DOHH2 (cell line): ENCODE results near the gene MPRIP.
"Not testable (repeated sequence)": the region's sequence is repeated elsewhere in the genome, so short reads cannot be mapped to it uniquely, and the experiment has no call there.

Experiments
- H3F3A ChIP-seq: fragments of 200-600 bp; sonication (generic), shearing (Covaris generic); 2 replicates; pipeline ENCODE4 v1.6.0; 2016; ENCODE audit warnings: antibody characterized with exemption, mild to moderate bottlenecking; ENCODE audit not compliant: control insufficient read depth, insufficient read depth
- H3K27ac ChIP-seq: fragments of 200-600 bp; sonication (generic); 2 replicates; pipeline ENCODE4 v1.5.1; 2014; ENCODE audit warnings: low read depth, mild to moderate bottlenecking, low read length, moderate library complexity
- H3K27me3 ChIP-seq: fragments of 200-600 bp; sonication (generic); 2 replicates; pipeline ENCODE4 v1.6.1; 2014; ENCODE audit warnings: mild to moderate bottlenecking, low read length, mixed read lengths; ENCODE audit not compliant: control insufficient read depth
- H3K36me3 ChIP-seq: fragments of 200-600 bp; sonication (generic); 2 replicates; pipeline ENCODE4 v1.6.1; 2014; ENCODE audit warnings: mild to moderate bottlenecking, low read length, moderate library complexity, mixed read lengths; ENCODE audit not compliant: control insufficient read depth
- H3K4me1 ChIP-seq: fragments of 200-600 bp; sonication (generic); 2 replicates; pipeline ENCODE4 v1.6.1; 2014; ENCODE audit warnings: mild to moderate bottlenecking, low read length, mixed read lengths; ENCODE audit not compliant: control insufficient read depth
- H3K4me2 ChIP-seq: fragments of 200-600 bp; sonication (generic); 2 replicates; pipeline ENCODE4 v1.6.0; 2014; ENCODE audit warnings: mild to moderate bottlenecking, low read length, moderate library complexity
- H3K4me3 ChIP-seq: fragments of 200-600 bp; sonication (generic); 2 replicates; pipeline ENCODE4 v1.5.1; 2014; ENCODE audit warnings: mild to moderate bottlenecking, low read length, mixed read lengths
- H3K79me2 ChIP-seq: fragments of 200-600 bp; sonication (generic); 2 replicates; pipeline ENCODE4 v1.6.1; 2014; ENCODE audit warnings: mild to moderate bottlenecking, low read length, mixed read lengths; ENCODE audit not compliant: control insufficient read depth
- H3K9me2 ChIP-seq: fragments of 200-600 bp; sonication (generic); replicated peaks from 2 replicates; pipeline ENCODE4 v1.6.1; 2014; ENCODE audit warnings: mild to moderate bottlenecking, low read length, mixed read lengths; ENCODE audit not compliant: control insufficient read depth
- H3K9me3 ChIP-seq: fragments of 200-600 bp; sonication (generic); 2 replicates; pipeline ENCODE4 v1.6.1; 2014; ENCODE audit warnings: antibody characterized with exemption, low read length, mixed read lengths; ENCODE audit not compliant: control insufficient read depth, insufficient read depth
- H4K20me1 ChIP-seq: fragments of 200-600 bp; sonication (generic); 2 replicates; pipeline ENCODE4 v1.6.0; 2014; ENCODE audit warnings: low read depth, mild to moderate bottlenecking, antibody characterized with exemption, low read length, moderate library complexity; ENCODE audit not compliant: control insufficient read depth, insufficient read depth
- EZH2phosphoT487 ChIP-seq: fragments of 200-600 bp; sonication (generic); IDR thresholded peaks from 2 replicates; pipeline ENCODE4 v1.6.1; 2017; ENCODE audit warnings: borderline replicate concordance, mild to moderate bottlenecking, antibody characterized with exemption, low read length, moderate library complexity, mixed read lengths
- TF ChIP-seq, protein P1 (sequence below): fragments of 200-600 bp; sonication (generic); IDR thresholded peaks from one replicate; pipeline ENCODE4 v1.5.1; 2014; ENCODE audit warnings: antibody characterized with exemption, mild to moderate bottlenecking, low read depth, low read length; ENCODE audit not compliant: poor library complexity, severe bottlenecking

The MPRIP gene

GRCh38 chr17:17015230-17015629, 27.0 kb upstream of the MPRIP start:
- Histone ChIP-seq H3K27me3 (no peaks in the 10 kb centered on the region), H3K27ac (no peak overlapping the region), H3K9me3 (no peaks in the 10 kb centered on the region), H3K4me3 (no peak overlapping the region), H3F3A (no peaks in the 10 kb centered on the region), H3K79me2 (no peaks in the 10 kb centered on the region), H3K4me2 (no peak overlapping the region), H4K20me1 (no peaks in the 10 kb centered on the region), H3K4me1 (peaks cover 4% of the 10 kb centered on the region; the same call in 1 of the 2 replicates), H3K9me2 (no peaks in the 10 kb centered on the region), H3K36me3 (no peaks in the 10 kb centered on the region)
- TF ChIP-seq, protein P1, sequence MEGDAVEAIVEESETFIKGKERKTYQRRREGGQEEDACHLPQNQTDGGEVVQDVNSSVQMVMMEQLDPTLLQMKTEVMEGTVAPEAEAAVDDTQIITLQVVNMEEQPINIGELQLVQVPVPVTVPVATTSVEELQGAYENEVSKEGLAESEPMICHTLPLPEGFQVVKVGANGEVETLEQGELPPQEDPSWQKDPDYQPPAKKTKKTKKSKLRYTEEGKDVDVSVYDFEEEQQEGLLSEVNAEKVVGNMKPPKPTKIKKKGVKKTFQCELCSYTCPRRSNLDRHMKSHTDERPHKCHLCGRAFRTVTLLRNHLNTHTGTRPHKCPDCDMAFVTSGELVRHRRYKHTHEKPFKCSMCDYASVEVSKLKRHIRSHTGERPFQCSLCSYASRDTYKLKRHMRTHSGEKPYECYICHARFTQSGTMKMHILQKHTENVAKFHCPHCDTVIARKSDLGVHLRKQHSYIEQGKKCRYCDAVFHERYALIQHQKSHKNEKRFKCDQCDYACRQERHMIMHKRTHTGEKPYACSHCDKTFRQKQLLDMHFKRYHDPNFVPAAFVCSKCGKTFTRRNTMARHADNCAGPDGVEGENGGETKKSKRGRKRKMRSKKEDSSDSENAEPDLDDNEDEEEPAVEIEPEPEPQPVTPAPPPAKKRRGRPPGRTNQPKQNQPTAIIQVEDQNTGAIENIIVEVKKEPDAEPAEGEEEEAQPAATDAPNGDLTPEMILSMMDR = no peak
- no peak for TF ChIP-seq EZH2phosphoT487

DNA sequence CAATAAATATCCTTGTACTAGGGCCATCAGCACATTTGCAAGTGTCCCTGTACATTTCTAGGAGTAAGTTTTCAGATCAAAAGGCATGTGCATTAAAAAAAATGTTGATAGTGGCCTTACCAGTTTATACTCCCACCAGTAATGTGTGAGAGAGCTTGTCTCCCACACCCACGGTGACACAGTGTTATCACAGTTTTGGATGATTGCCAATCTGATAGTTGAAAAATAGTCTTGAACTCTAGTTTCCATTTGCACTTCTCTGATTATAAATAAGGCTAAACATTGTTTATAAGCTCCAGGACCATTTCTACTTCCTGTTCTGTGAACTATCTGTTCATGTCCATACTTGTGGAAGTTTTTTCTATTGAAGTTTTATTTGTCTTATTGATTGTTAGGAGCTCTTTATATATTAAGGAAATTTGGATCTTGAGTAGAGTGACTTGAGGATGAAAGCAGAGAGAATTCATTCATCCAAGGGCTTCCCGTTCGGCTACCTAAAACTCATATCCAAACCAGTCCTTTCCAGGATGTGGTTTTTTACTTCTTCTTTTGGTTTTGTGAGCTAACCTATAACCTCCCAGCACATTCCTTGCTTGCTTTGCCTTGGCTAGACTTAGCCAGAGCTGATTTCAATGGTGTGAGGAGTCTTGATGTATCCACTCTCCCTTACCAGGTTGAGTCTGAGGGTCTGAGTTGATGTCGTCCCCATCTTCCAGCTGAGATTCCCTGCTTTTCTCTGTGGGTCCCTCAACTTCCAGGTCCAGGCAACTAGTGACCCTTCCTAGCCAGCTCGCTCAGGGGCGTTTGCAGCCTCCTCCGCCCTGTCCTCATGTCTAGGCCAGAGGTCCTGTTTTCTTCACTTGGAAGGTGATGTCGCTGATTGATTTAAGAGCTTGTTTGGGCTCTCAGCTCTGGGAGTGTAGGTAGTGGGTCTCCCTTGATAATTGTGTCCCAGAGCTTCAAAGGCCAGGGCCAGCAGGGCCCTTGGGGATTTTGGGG, 25.8 kb upstream of the MPRIP start:
- H3K9me3 ChIP-seq, H3K4me1 ChIP-seq, H3K27me3 ChIP-seq, H3K9me2 ChIP-seq, H3K4me3 ChIP-seq, H3F3A ChIP-seq, H3K79me2 ChIP-seq, H4K20me1 ChIP-seq, H3K4me2 ChIP-seq, H3K36me3 ChIP-seq, H3K27ac ChIP-seq: not testable (repeated sequence)

- Histone ChIP-seq H3K9me2 (no peaks in the 10 kb centered on the region), H3K4me3 (no peak overlapping the region), H3K4me1 (peaks cover 4% of the 10 kb centered on the region; the same call in 1 of the 2 replicates), H3F3A (no peaks in the 10 kb centered on the region), H3K9me3 (no peaks in the 10 kb centered on the region), H3K36me3 (no peaks in the 10 kb centered on the region), H3K79me2 (no peaks in the 10 kb centered on the region), H4K20me1 (no peaks in the 10 kb centered on the region), H3K27me3 (no peaks in the 10 kb centered on the region), H3K4me2 (no peak overlapping the region), H3K27ac (no peak overlapping the region)
- TF ChIP-seq EZH2phosphoT487 = no peak
- TF ChIP-seq, protein P1 = no peak
These were observed 24.8 kb upstream of the MPRIP start for GRCh38 chr17:17017343-17018014.

DNA sequence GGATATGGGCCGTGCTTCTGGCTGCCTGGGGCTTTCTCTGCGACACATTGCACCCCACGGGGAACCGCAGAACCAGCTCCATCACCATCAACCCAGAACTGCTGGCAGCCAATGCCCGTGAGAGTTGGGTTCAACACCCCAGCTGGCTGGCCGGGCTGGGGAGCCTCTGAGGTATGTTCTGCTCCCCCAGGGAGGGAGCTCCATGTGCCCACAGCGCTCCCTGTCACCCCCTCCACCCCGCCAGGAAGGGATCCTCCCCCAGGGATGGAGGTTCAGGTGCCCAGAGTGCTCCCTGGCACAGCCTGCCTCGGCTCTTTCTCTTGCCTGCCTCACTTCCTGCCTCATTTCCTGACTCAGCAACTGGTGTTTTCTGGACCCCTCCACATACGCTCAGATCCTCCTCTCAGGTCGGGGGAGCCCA, 24.2 kb upstream of the MPRIP start:
- Histone ChIP-seq H3K27me3 (no peaks in the 10 kb centered on the region), H3K27ac (no peak overlapping the region), H3K4me2 (no peak overlapping the region), H3K9me2 (no peaks in the 10 kb centered on the region), H3K79me2 (no peaks in the 10 kb centered on the region), H3K36me3 (no peaks in the 10 kb centered on the region), H3K4me1 (peaks cover 4% of the 10 kb centered on the region; the same call in 1 of the 2 replicates), H4K20me1 (no peaks in the 10 kb centered on the region), H3K4me3 (no peak overlapping the region), H3K9me3 (no peaks in the 10 kb centered on the region), H3F3A (no peaks in the 10 kb centered on the region)
- no peak for TF ChIP-seq EZH2phosphoT487
- TF ChIP-seq, protein P1 = no peak
